NCI-H446 treated with DMSO at 0.1 percent for 48 hours (cell line): ENCODE results near the gene PPP1R12A.
"Not testable (repeated sequence)": the region's sequence is repeated elsewhere in the genome, so short reads cannot be mapped to it uniquely, and the experiment has no call there.

Source experiments
- DNase-seq: peaks from one replicate; lab custom pipeline; 2025; lab: John Stamatoyannopoulos, UW

PPP1R12A gene

DNA sequence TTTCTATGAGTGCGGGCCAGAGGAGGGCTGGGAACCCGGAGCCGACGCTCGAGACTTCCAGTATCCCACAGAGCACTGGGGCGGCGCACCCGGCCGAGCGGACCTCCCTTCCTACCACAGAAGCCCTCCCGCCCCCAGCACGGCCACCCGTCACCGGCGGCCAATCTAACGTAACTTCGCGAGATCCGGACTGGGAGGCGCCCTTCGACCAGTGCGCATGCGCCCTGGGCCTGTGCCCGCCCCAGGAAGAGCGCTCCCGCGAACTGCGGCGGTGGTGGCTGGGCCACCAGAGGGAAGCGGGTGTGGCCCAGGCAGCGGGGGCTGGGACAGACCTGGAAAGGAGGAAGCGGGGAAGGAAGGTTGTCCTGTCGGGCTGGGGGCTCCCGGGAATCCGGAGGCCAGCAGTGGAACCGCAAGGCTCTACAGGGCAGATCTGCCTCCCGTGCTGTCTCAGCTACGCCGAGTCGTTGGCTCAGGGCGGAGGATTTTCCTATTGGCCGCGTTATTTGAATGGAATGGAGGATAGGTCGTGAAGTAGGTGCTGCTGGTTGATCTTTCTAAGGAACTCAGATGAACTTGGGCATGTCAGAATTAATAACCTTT lies at the start of gene PPP1R12A:
Gene PPP1R12A, minus strand, starts transcription at position 77 of the 603 bp plus-strand sequence. CDS start 166 bp downstream, outside the sequence.
- peak; percentile 93 for DNase-seq

DNA sequence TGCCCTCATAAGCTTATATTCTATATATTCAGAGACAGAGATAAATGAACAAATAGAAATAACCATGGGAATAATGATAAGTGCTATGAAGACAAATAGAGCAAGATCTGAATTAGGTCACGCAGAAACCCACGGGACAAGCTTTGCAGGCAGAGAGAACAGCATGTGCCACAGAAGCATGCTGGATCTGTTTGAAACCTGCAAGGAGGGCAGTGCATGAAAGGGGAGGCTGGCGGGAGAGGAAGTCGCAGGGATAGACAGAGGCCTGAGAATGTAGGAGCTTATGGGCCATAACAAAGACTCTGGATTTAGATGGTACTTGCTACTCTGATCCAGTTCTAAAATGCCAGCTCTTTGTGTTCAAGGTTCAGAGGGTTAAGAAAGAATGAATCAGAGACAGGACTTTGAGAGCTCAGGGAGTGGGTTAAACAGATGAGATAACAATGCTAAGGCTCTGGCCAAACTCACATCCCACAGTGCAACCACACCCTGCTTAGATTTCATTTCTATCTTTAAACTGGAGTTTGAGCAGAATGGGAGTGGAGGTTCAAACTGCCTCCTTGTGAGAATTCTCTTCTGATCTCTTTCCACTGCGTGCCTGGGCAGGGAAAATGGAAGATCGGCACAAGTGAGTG lies 49.2 kb upstream of the PPP1R12A start:
- DNase-seq = no peak

DNA sequence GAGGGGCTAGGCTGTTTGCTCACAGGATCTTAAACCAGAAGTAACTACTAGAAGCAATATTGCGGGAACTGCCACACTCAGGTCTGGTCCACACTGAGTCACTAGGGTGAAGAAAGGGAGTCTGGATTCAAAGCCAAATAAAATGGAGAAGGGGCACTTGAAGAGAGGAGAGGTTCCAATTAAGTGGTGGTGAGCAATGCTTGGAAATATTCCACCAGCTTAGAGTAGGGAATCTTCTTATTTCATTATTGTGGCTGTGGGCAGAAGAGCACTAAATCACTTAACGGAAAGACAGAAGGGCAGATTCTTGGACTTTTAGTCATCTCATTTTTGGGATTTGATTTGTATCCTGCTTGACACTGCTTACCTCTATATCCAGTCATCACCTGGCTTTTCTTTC lies 48.6 kb upstream of the PPP1R12A start:
- DNase-seq = no peak

DNA sequence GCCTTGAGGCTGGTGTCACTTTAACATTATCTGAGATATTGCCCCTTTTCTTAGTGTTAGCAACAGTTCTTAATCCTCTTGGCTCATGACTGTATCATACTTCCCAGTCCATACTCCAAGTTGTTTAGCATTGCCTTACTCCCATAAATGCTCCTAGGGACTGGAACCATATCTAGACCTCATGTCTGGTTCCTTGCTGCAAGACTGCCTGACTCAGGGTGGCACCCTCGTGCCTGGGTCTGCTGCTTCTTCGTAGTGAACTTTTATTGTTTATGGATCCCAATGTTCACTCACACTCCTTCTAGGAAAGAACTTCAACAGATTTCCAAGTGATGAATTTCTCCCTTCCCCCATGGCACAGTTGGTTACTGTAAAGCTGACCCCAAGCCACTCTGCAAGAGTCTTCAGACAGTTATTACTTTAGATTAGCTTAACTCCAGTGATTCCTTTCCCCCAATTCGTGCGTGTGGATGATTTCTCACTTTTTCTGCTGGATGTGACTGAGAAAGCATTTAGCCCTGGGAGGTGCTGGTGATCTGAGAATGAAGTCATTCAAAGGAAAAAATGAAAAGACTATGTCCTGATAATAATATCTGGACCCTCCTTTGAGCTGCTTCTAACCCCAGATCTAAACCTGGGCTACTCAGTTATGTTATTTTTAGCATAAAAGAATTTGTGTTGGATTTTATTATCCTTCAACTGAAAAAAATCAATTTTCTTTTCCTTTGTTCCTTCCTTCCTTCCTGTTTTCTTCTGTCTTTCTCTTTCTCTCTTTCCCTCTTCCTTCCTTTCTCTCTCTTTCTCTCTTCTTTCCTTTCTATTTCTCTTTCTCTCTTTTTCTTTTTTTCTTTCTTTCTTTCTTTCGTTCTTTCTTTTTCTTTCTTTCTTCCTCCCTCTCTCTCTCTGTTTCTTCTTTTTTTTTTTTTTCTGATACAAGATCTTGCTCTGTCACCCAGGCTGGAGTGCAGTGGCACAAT lies 47.5 kb upstream of the PPP1R12A start:
- DNase-seq = no peak

DNA sequence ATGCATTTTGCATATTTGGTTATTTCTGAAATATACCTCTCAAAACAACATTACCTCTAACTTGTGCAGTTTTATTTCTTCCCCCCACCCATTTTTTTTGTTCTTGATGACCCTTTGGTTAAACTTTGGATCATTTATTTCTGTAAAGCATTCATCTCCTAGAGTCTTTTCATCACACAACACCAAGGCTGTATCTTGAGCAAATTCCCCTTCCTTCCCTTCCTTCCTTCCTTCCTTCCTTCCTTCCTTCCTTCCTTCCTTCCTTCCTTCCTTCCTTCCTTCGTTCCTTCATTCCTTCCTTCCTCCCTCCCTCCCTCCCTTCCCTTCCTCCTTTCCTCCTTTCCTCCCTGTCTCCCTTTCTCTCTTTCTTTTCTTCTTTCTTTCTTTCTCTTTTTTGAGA lies 43.8 kb upstream of the PPP1R12A start:
- no peak for DNase-seq

DNA sequence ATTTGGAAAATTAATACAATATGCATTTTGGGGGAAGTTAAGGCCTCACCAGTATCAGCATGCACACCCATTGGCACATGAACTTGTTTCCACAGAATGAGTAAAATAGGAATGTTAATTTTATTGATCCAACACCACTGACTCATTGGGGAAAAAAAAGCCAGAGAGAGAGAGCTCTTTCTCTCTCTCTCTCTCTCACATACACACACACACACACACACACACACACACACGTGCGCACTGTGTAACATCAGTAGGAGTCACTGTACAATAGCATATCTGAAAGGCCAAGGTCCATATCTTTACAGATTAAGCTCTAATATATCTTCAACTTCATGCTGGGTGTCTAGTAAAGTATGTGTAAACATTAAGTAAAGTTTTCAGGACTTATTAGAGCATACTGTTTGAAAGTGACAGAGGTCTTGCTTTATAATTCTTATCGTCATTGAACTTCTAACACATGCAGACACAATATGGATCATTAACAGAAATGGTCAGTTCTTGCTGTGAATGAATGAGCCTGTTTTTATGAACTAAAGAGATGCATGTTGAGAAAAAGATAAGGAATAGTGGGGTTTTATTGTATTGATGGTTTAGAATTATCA lies 43.1 kb upstream of the PPP1R12A start:
- not testable (repeated sequence) for DNase-seq

DNA sequence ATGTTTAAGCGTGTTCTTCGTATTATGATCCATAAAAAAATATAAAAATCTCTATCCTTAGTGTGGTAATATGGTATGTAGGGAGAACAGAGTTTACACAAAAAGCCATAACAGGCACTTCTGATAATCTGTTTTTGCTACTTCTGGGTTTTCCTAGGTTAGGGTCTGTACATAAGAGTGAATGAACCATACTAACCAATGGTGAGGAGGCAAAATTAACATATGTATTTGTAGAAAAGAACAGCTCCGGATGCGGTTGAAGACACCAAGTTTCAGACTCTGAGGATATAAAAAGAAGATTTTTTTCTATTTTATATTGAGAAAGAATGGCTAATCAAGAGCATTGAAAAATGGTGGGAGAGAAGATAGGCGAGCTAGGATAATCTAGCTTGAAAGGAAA lies 40.2 kb upstream of the PPP1R12A start:
- DNase-seq = no peak

DNA sequence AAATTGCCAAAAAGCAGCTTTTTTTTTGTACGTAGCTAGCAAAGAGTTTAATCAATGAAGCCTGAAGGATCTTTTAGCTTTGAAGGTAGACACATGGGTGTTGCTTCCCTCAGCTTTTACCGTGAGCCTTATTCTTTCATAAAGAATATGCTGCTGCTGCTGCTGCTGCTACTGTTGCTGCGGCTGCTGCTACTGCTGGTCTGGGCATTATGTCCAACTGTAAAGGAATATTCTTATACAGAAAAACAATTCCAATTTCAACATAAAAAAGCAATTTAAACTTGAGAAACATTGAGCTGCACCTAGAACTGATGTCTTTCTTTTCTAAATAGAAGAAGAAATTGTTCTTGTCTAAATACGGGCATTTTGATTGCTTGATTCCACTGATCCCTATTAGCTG lies 38.9 kb upstream of the PPP1R12A start:
- no peak for DNase-seq

DNA sequence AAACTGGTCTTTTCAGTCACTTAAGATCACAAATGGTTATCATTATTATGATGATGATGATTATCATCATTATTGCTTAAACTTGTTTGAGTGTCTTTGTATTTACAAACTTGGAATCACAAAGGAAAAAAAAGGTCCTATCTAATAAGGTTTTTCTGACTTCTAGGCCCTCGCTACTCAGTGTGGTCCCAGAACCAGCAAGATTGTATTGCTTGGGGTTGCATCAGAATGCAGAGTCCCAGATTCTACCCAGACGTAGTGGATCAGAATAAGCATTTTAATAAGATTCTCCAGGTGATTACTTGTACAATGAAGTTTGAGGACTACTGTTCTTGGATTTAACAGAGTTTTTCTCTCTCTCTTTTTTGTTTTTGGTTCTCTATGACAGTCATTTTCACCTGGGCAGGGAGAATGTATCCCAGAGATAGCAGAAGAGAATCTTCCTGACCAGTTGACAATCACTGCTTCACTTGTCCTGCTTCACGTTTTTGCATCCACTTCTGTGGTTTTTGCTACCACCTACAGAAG lies 29.3 kb upstream of the PPP1R12A start:
- no peak for DNase-seq

DNA sequence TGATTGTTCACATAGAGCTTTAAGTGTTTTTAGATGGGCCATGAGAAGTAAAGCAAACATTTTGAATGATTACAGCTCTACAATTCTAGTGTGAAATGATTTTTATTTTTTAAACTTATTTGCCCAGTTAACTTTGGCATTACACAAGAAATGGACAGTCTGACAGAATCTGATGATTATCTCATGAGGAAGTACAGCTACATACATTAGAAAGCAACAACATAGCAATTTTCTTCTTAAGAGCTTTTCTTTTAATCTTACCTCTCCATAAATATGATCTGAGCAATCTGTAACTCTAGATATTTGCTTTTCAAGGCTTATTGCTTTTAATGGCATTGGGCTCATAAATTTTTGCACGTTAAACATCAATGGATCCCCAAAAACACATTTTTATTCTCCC lies 26.5 kb upstream of the PPP1R12A start:
- DNase-seq = no peak

DNA sequence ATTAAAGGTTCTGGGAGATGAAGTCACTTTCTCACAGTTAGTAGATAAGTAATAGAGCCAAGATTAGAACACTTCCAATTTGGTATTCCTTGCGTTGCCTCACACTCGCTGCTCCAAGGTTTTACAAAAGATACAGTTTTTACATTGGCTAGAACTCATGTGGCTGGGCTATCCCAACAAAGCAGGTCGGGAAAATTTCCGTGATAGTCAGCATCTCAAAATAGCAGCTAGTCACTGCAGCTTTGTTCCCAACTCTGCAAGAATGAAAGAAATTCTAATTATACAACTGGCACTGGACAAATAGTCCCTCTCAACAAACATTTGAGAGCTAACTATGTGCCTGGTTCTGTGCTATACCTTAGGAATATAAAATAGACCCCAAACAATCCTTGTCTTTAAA lies 24.6 kb upstream of the PPP1R12A start:
- DNase-seq = no peak

DNA sequence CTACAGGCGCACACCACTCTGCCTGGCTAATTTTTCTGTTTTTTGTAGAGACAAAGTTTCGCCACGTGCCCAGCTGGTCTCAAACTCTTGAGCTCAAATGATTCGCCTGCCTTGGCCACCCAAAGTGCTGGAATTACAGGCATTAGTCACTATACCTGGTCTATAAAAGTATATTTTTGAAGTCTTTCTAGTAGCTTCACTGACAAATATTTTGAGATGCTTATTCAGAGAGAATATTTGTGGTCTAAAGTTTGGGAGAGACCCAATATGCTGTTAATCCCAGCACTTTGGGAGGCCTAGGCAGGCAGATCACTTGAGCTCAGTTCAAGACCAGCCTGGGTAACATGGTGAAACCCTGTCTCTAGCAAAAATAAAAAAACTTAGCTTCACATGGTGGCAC lies 22.0 kb upstream of the PPP1R12A start:
- DNase-seq = no peak

DNA sequence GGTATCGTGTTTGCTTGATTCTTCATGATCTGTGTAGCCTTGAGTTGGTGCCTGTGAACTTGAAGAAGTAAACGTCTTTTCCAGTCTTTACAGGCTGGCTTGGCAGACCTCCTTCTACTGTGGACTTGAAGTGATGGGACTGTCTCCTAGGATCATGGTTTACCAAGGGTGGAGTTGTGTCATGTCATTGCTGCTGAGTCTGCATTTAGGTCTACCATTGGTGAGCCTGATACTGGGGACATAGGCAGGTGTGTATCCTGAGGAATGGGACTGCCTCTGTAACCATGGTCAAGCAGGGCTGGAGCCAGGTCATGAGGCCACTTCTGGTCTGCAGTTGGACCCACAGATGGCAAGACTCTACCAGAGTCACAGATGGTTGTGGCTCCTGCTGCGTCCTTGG lies 20.7 kb upstream of the PPP1R12A start:
- DNase-seq = no peak

DNA sequence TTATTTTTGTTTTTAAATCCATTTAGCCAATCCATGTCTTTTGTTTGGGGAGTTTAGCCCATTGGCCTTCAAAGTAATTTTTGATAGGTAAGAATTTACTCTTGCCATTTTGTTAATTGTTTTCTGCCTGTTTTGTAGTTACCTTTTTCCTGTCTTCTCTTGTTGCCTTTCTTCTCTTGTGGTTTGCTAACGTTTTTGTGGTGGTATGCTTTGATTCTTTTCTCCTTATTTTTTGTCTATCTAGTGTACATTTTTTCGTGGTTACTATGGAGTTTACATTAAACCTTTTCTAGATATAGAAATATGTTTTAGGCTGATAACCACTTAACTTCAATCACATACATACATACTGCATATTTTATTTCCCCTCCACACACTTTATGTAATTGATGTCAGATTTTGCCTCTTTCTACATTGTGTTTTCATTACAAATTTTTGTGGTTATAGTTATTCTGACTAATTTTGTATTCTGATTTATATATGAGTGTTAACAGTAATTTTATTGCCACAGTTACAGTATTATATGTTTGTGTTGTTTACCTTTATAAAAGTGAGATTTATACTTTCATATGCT lies 19.2 kb upstream of the PPP1R12A start:
- DNase-seq = no peak

DNA sequence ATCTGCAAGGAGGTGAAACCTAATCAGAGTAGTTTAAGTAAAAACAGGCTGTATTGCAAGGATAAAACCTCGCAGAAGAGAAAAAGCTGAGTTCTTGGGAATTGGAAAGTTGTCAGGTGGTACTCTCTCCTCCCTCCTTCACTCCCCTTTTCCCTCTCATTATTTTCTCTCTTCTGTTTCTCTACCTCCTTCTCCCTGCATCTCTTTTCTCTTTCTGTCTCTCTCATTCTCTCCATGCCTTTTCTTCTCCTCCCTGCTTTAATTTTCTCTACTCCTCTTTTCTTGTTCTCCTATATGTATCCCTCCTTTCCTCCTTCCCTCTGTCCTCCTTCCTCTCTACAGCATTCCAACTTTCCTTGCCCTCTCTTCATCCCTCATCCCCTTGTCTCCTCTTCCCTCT lies 14.2 kb upstream of the PPP1R12A start:
- no peak for DNase-seq

DNA sequence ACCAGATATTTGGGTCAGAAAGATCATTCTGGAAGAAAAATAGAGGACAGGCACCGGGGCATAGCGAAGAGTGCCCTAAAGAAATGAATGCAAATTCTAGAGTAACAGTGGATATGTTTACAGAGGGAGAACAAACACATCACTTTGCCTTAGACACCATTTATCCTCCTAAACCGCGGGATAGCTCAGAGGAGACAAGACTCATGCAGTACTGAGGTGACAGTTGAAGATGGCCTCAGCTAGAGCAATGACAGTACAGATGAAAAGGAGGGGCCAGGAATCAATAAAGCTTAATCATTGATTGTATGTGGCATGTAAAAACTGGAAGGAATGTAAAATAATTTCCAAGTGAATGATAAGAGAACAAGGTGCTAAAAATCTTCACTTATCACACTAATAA lies 10.5 kb upstream of the PPP1R12A start:
- DNase-seq = no peak

DNA sequence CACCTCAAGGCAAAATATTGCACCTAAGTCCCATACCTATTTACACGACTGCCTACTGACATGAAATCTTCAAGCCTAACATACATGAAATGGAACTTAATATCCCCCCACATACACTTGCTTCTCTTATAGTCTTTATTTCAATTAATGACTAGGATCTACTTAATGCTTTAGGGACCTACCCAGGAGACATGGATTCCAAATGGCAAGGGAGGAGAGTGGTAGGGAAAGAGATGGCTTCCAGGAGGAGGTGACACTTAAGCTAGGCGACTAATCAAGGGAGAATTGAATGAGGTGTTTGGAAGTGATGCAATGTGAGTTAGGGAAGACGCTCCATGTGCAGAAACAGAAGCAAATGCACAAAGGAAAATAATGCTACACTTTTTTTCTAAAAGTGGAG lies 9.7 kb upstream of the PPP1R12A start:
- DNase-seq = no peak

DNA sequence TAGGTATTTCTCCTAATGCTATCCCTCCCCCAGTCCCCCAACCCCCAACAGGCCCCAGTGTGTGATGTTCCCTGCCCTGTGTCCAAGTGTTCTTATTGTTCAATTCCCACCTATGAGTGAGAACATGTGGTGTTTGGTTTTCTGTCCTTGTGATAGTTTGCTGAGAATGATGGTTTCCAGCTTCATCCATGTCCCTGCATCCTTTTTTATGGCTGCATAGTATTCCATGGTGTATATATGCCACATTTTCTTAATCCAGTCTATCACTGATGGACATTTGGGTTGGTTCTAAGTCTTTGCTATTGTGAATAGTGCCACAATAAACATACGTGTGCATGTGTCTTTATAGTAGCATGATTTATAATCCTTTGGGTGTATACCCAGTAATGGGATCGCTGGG lies 7.9 kb upstream of the PPP1R12A start:
- DNase-seq = not testable (repeated sequence)

DNA sequence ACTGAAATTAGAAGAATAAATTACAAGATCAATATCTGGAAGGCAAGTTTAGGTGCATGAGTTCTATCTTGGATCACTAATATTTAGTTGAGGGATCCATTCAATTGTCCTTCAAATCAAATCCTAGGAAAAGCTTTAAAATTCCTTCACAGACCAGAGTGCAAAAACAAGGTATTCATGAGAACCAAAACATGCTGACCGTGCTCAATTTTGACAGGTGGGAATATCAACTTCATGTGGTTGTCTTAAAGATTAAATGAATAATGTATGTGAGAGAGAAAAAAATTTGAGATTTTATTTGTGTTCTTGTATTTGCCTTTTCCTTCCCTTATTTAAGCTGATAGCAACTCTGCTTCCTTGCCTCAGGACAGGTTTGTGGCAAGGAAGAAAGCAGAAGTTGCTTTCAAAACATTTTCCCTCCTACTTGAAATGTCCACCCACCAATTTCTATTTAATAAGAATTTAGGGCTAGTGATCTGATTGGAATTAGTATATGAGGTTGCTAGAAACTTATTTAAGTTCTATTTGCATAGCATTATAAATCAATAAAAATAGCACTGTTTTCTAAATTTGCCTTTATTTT lies 4.9 kb upstream of the PPP1R12A start:
- no peak for DNase-seq

DNA sequence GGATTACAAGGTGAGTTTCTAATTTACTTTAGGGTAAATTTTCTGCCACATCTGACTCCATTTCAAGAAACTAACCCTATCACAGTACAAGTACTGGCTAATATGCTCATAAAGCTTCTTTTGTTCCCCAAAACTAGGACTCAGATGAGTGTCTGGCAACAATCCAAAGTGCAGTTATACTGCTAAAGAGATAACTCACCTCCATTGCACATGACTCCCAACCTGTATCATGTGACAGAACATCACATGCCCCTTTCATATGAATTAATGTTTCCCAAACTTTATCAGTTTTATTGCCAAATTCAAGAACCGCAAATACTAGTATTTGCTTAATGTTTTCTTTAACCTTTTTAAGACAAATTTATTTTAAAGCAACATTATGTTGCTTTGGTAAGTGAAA lies 3.9 kb upstream of the PPP1R12A start:
- DNase-seq = no peak

DNA sequence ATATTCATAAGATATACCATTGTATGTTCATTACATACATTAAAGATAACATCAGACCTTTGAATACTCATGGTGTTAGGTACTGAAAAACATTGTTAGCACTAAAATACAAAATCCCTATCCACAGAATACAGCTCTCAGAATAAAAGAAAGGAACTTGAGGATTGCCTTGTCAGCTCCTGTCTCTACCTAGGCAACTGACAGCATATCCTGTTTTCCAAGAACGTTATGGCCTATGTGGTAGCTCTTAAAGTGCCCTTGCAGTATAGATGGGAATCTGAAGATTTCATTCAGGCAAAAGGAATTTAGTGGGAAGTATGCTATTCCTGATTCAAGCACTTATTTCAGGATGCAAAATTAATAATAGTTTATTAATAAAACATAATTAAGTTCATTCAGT lies 1.8 kb upstream of the PPP1R12A start:
- no peak for DNase-seq
